Natural killer cell (primary cell): ENCODE results near the gene TLCD1. TPM values are rescaled to one million over a fixed set of nuclear protein-coding genes. Genes with fewer than 3 reads are reported as not detected.

Source experiments
- ATAC-seq, 3 donors: fragments of 150-1000 bp in 2 of 3; fragments of 200-7000 bp in 1 of 3; cut with Tn5 transposase; 1 replicate in 1 of 3; 2 replicates in 2 of 3; pipeline ENCODE4 v1.10.0; 2021; ENCODE audit warnings: mild to moderate bottlenecking in 2 of 3, moderate library complexity in 2 of 3
- DNase-seq, 2 donors: peaks; one replicate each; pipeline versions ENCODE4 v3.0.0 to v3.0.0-alpha.2; 2013 to 2021; ENCODE audit warnings: mixed read lengths in 1 of 2
- H3K27ac ChIP-seq: one replicate; pipeline ENCODE4 v1.5.1; 2013; ENCODE audit warnings: mild to moderate bottlenecking, low read length
- H3K27me3 ChIP-seq: one replicate; pipeline ENCODE4 v1.6.1; 2013; ENCODE audit warnings: low read length; ENCODE audit not compliant: control insufficient read depth, insufficient read depth
- H3K36me3 ChIP-seq: one replicate; pipeline ENCODE4 v1.6.1; 2013; ENCODE audit warnings: low read length; ENCODE audit not compliant: control insufficient read depth, insufficient read depth
- H3K4me1 ChIP-seq: one replicate; pipeline ENCODE4 v1.6.1; 2013; ENCODE audit warnings: low read length; ENCODE audit not compliant: control insufficient read depth, insufficient read depth
- H3K4me3 ChIP-seq: one replicate; pipeline ENCODE4 v1.5.1; 2013; ENCODE audit warnings: low read length
- H3K9me3 ChIP-seq: one replicate; pipeline ENCODE4 v1.6.1; 2013; ENCODE audit warnings: low read length; ENCODE audit not compliant: control insufficient read depth, insufficient read depth
- H3K27ac Mint-ChIP-seq, 2 donors: one replicate each; pipeline ENCODE4 v1.8.0; 2022; ENCODE audit warnings: mild to moderate bottlenecking in 2 of 2, mixed read lengths in 2 of 2, moderate library complexity in 1 of 2
- H3K27me3 Mint-ChIP-seq, 2 donors: one replicate each; pipeline ENCODE4 v1.8.0; 2022; ENCODE audit warnings: low read depth in 2 of 2, mixed read lengths in 2 of 2
- H3K36me3 Mint-ChIP-seq: one replicate; pipeline ENCODE4 v1.8.0; 2022; ENCODE audit warnings: mixed read lengths
- H3K4me1 Mint-ChIP-seq, 2 donors: one replicate each; pipeline ENCODE4 v1.8.0; 2022; ENCODE audit warnings: mixed read lengths in 2 of 2
- H3K4me3 Mint-ChIP-seq: one replicate; pipeline ENCODE4 v1.8.0; 2022; ENCODE audit warnings: mild to moderate bottlenecking, moderate library complexity, mixed read lengths
- H3K9me3 Mint-ChIP-seq, 2 donors: one replicate each; pipeline ENCODE4 v1.8.0; 2022; ENCODE audit warnings: mixed read lengths in 2 of 2
- WGBS: methylation state at CpG from one replicate; pipeline ENCODE4 v1.1.7; 2013; ENCODE audit warnings: missing lambda C conversion rate; ENCODE audit not compliant: insufficient coverage; 5-methylcytosine and 5-hydroxymethylcytosine counted together
- intact Hi-C: fragments of 100-400 bp; cut with micrococcal nuclease; formaldehyde crosslinking; loops from one replicate; pipeline ENCODE4 v1.14.2; 2022
- total RNA-seq, 4 donors: library from RNA; stranded (reverse); fragments of 120-200 nt in 1 of 4; gene quantifications; one replicate each; pipeline versions ENCODE4 v1.2.3 to v1.2.4, GENCODE V29; 2013 to 2022
- TF ChIP-seq, protein P1 (sequence below): fragments of 200-600 bp; IDR thresholded peaks from one replicate; pipeline ENCODE4 v1.8.0; 2022; ENCODE audit warnings: antibody characterized with exemption

TLCD1 gene
- total RNA-seq, 3 donors from 2014 or later (not counting 1 experiment from before 2014, with no cell fraction given): 1.0 TPM; not detected in 2

- H3K27me3 Mint-ChIP-seq: peaks cover 15 to 17% of the 10 kb centered on the region in 2 donors
- no peaks in the 10 kb centered on the region for H3K36me3 ChIP-seq
- TF ChIP-seq, protein P1, sequence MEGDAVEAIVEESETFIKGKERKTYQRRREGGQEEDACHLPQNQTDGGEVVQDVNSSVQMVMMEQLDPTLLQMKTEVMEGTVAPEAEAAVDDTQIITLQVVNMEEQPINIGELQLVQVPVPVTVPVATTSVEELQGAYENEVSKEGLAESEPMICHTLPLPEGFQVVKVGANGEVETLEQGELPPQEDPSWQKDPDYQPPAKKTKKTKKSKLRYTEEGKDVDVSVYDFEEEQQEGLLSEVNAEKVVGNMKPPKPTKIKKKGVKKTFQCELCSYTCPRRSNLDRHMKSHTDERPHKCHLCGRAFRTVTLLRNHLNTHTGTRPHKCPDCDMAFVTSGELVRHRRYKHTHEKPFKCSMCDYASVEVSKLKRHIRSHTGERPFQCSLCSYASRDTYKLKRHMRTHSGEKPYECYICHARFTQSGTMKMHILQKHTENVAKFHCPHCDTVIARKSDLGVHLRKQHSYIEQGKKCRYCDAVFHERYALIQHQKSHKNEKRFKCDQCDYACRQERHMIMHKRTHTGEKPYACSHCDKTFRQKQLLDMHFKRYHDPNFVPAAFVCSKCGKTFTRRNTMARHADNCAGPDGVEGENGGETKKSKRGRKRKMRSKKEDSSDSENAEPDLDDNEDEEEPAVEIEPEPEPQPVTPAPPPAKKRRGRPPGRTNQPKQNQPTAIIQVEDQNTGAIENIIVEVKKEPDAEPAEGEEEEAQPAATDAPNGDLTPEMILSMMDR: no peak
- WGBS: 12% methylated on average over 34 of the region's 34 CpGs
- H3K27ac ChIP-seq: peak overlapping the region; percentile 82
- intact Hi-C loops: loop anchor here (10.0 kb wide), 1 partner anchor 377 kb away; the partner anchor contains the start of genes IFT20 and TNFAIP1
- no peaks in the 10 kb centered on the region for H3K36me3 Mint-ChIP-seq
- H3K4me3 Mint-ChIP-seq: peak overlapping the region; percentile 93
- H3K27ac Mint-ChIP-seq: peak overlapping the region; percentile 80 to 88
- peaks cover 18 to 20% of the 10 kb centered on the region in 2 donors for H3K4me1 Mint-ChIP-seq
- H3K9me3 ChIP-seq: no peaks in the 10 kb centered on the region
- DNase-seq (peak; percentile 41 to 80), ATAC-seq (peak; percentile 33 to 55 (median 50))
- H3K9me3 Mint-ChIP-seq: no peaks in the 10 kb centered on the region
- peaks cover 10% of the 10 kb centered on the region for H3K27me3 ChIP-seq
- peaks cover 26% of the 10 kb centered on the region for H3K4me1 ChIP-seq
- H3K4me3 ChIP-seq: peak overlapping the region; percentile 62
Measured at GRCh38 chr17:28712032-28712704, 13.9 kb downstream of the TLCD1 start.

DNA sequence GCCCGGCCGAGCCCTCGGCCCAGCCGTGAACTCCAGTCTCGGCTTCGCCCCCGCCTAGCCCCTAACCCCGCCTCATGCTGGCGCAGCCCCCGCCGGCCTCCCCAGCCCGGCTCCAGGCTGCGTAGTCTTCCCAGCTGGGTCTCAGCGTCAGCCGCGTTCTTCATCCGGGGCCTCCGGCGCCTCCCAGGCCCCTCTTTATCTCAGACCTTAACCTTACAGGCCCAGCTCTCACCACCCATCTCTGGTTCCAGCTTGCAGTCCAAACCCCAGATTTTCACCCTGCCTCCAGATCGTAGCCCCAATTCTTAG is 14.4 kb downstream of the TLCD1 start, which contains the start of gene PROCA1:
Gene PROCA1, minus strand, starts transcription at position 166 of the 309 bp plus-strand sequence. CDS start 228 bp downstream, outside the sequence.
- intact Hi-C loops: loop anchor here (10.0 kb wide), 1 partner anchor 377 kb away; the partner anchor contains the start of genes IFT20 and TNFAIP1
- H3K27ac Mint-ChIP-seq: peak within 1 kb of the TSS; percentile 80 to 88
- peaks cover 15 to 17% of the 10 kb centered on the region in 2 donors for H3K27me3 Mint-ChIP-seq
- TF ChIP-seq, protein P1: no peak
- H3K4me3 Mint-ChIP-seq: peak within 1 kb of the TSS; percentile 93
- Histone ChIP-seq H3K4me3 (peak within 1 kb of the TSS; percentile 62), H3K27ac (peak within 1 kb of the TSS; percentile 82), H3K4me1 (peaks cover 21% of the 10 kb centered on the region), H3K27me3 (peaks cover 5% of the 10 kb centered on the region), H3K9me3 (no peaks in the 10 kb centered on the region), H3K36me3 (no peaks in the 10 kb centered on the region)
- ATAC-seq: peak; percentile 39 to 57 (median 41)
- under 1% methylated on average over 20 of the region's 20 CpGs for WGBS
- peaks cover 18 to 20% of the 10 kb centered on the region in 2 donors for H3K4me1 Mint-ChIP-seq
- peak in 1 of 2 donors; percentile 67 for DNase-seq
- H3K9me3 Mint-ChIP-seq: no peaks in the 10 kb centered on the region
- H3K36me3 Mint-ChIP-seq: no peaks in the 10 kb centered on the region

- Histone ChIP-seq H3K4me1 (peaks cover 21% of the 10 kb centered on the region), H3K9me3 (no peaks in the 10 kb centered on the region), H3K27ac (peak overlapping the region; percentile 82), H3K36me3 (no peaks in the 10 kb centered on the region), H3K4me3 (peak overlapping the region; percentile 62), H3K27me3 (peaks cover 2% of the 10 kb centered on the region)
- Mint-ChIP-seq H3K4me1 (peaks cover 18 to 20% of the 10 kb centered on the region in 2 donors), H3K4me3 (peak overlapping the region; percentile 93), H3K9me3 (no peaks in the 10 kb centered on the region), H3K27ac (peak overlapping the region; percentile 80 to 88), H3K36me3 (no peaks in the 10 kb centered on the region), H3K27me3 (peaks cover 15 to 16% of the 10 kb centered on the region in 2 donors)
- DNase-seq: peak; percentile 78 to 89
- TF ChIP-seq, protein P1: no peak
- WGBS: under 1% methylated on average over 73 of the region's 74 CpGs
- intact Hi-C loops: loop anchor here (10.0 kb wide), 1 partner anchor 376 kb away; the partner anchor contains the start of genes IFT20 and TNFAIP1
- peak; percentile 92 to 94 (median 94) for ATAC-seq
Measured at GRCh38 chr17:28710861-28711722, 14.9 kb downstream of the TLCD1 start.
